GM11168 (cell line): ENCODE results near the gene MEF2D.

Experiments used
- in situ Hi-C: fragments of 300-500 bp; cut with MboI; formaldehyde crosslinking; loops from one replicate; pipeline ENCODE4 v1.12.0; 2022; ENCODE audit warnings: low sequenced_read_pairs; ENCODE audit not compliant: unreplicated experiment

MEF2D gene

DNA sequence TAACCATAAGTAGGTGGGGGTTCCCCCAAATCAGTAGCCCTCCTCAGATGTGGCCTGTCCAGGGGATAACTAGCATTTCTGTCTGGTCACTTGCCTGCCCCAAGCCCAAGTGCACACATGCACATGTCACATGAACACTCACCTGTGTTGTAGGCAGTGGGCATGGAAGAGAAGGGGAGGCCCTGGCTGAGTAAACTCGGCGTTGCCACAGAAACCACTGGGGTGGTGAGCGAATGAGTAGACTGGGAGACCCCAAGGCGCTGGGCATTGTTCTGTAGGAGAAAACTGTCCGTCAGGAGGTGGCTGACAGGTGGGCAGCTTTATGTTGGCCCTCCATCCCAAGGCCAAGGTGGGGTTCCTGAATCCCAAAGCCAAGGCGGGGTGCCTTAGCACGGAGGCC is 25.6 kb downstream of the MEF2D start:
- in situ Hi-C loops = no loop called here

DNA sequence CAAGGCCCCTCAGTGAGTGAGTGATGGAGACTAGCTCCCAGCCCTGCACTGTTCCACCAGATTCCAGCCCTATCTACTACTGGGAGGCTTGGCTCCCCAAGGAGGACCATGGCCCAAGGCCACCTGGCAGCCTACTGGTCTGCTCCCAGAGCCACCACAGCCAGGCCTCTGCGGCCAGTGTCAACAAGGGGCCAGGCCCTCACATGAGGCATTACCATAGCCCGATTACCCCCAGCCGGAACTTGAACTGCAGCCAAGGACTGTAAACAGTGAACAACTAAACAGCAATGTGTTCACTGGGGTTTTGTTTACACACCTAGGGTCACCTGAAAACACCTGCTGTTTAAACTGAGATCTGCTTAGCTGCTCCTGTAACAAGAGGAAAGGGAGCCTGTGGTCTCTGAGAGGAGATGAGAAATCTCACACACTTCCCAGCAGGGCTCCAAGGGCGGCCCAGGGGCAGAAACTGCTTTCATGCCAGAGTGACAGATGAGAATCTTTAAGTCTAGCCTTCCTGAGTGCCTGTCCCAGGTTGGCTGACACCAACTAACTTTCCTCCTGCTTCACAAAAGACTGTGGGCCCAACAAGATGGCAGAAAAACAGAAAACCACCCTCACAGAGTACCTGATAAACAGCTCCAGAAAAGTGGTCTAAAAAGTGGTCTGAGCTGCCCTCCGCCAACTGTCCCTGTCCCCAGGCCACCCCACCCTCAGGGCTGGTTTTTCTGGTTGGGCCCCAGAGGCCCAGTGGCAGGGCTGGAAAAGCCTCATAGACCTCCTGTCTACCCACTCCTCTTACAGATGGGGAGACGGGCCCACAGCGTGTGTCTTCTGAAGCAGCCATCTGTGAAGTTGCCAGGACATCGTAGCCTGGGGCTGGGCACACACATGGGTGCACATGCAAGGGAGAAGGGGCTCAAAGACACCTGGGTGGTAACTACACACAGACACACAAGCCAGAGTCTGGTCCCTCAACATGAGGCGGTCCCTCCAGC is 28.8 kb downstream of the MEF2D start:
- in situ Hi-C loops = no loop called here

DNA sequence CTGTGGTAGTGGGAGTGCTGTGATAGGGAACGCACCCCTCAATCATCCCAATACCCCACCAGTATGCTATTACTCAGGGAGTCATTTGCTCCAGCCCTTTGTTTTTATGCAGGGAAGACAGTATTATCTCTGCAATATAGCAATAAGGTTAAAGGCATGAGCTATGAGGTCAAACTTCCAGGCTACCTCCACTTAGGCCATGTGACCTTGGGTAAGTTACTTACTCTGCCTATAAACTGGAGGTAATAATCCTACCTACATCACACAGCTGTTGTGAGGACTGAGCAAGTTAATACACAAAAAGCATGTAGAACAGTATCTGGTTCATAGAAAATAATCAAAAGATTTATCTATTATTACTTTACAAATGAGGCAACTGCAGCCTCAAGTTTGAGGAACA is 30.1 kb downstream of the MEF2D start:
- in situ Hi-C loops = no loop called here

DNA sequence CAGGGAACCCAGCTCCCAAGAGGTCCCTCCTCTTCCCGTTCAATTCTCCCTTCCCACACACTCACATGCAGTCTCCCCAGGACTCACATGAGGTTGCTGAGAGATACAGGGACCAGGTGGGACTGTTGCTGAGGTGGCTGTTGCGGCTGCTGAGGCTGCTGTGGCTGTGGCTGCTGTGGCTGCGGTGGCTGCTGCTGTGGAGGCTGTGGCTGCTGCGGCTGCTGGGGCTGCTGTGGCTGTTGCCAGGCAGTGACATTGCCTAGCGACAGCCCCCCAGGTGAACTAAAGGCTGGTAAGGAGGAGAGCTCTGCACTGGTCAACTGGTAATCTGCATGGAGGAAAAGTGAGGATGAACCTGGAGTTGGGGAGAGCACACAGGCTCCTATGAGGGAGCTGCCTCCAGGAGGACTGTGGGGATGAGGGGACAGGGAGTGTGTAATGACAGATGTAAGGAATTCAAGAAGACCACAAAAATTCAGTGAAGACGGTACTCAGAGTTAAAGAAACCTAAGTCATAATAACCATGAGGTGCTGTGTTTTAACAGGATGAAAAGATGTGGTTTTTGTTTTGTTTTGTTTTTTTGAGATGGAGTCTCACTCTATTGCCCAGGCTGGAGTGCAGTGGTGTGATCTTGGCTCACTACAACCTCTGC is 31.8 kb downstream of the MEF2D start:
- in situ Hi-C loops = no loop called here

DNA sequence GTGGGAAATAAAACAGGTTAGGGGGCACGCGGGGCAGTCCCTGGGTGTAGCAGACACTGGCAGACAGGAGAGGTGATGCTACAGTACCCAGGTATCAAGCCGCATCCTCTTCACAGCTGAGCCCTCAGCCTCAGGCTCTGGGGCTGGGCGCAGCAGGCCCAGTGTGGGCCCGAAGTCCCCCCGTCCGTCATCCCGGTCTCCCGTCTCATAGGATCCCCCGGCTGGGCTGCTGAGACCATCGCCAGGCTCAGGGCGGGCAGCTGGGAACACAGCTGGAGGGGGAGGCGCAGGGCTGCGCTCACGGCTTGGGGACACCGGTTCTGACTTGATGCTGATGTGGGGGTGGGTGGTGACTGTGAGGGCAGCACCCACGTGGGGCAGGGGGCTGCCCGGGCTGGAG is 32.7 kb downstream of the MEF2D start:
- in situ Hi-C loops = no loop called here

DNA sequence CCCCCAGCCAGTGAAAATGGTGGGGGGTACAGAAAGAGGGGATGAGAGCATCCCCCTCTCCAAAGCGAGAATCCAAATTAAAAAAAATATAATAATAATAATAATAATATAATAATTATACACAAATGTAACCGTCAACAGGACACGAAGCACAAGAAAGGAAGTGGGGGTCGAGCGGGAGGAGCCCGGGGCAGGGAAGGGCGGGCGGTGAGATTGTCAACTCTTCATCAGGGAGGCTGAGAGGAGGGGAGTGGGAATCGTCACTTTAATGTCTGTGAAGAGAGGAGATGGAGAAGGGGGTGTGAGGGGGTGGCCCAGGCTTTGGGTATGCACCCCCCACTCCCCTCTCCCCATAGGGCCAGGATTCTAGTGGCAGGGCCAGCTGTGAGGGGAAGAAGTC is 33.2 kb downstream of the MEF2D start:
- in situ Hi-C loops = no loop called here

DNA sequence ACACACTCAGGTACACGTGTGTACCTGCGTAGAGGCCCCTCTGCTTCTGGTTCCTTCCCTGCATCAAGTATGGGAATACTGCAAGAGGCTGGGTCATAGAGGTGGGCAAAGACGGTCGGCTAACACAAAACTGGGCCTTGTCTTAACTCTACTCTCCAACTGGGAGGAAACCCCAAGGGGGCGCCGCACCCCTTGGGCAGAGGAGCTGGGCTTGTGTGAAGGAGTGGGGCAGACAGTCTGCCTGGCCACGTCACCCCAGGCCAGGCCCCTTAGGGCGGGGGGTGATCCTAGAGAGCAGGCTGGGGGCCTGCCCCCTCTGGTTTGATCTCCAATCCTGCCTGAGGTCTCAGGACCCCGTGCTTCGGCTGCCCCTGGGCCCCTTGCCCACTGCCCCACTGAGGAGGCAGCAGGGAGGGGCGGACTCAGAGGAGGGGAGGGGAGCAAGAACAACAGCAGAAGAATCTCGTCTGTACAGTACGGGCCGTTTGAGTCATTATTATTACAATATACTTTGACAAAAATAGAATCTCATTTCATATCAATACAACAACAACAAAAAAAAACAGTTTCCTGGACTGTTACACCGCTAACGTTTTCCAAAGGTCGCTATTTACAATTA is 34.7 kb downstream of the MEF2D start:
- in situ Hi-C loops = no loop called here

DNA sequence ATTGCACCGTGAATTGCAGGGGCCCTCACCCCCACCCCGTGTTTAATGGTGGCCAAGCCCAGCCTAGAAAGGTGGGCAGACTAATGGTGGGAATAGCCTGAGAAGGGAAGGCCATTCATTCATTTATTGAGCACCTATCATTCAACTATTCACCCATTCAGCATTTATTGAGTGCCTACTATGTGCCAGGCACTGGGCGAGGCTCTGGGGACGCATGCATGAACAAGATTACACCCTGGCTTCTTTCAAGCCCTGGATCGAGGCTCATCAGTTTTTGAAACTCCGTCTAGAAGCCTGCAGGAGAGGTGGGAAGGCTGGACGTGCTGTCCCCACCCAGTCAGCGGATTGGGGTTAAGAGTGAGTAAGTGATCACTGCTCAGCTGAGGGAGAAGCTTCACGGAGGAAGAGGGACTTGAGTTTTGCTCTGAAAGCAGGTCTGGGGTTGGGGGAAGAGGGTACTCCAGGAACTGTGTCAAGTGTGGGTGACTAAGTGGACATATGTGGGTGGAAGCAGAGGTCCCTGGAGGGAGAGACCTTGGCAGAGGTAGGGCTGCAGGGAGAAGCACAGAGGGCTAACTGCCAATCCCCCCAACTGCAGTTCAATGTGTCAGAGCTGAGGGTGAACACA is 35.6 kb downstream of the MEF2D start:
- in situ Hi-C loops = no loop called here

DNA sequence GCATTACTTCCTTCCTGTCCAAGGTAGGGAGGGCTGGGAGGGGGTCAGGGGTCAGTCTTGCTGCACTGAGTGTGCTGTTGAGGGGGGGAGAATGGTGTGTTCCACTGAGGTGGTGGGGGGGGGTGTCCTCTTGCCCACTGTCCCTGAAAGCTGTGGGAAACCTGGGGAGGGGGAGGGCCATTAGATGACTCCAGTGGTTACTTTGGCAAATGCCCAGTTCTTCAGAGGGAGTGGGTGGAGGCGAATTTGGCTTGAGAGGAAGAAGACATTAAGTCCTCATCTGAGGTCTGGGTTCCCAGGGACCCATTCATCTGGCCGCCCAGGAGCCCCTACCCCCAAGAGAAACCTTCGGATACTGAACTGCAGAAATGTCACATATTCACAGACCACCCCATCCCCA is 36.2 kb downstream of the MEF2D start:
- in situ Hi-C loops = no loop called here

DNA sequence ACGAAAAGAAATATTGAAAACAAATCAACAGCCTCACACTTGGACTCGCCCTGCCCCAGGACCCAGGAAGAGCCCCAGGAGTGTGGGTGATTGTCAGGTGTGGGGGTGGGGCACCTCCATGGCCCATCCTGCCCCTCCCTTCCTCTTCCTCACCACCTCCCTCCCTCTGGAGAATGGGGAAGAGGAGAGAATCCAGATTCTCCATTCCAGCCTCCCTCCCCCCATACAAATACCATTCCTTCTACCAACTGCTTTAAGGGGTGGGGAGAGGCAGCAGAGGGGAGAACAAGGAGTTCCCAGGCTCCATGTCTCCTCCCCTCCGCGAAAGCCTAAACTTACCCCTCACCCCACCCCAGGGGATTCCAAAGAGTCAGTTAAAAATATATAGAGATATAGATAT is 36.7 kb downstream of the MEF2D start:
- in situ Hi-C loops = no loop called here

DNA sequence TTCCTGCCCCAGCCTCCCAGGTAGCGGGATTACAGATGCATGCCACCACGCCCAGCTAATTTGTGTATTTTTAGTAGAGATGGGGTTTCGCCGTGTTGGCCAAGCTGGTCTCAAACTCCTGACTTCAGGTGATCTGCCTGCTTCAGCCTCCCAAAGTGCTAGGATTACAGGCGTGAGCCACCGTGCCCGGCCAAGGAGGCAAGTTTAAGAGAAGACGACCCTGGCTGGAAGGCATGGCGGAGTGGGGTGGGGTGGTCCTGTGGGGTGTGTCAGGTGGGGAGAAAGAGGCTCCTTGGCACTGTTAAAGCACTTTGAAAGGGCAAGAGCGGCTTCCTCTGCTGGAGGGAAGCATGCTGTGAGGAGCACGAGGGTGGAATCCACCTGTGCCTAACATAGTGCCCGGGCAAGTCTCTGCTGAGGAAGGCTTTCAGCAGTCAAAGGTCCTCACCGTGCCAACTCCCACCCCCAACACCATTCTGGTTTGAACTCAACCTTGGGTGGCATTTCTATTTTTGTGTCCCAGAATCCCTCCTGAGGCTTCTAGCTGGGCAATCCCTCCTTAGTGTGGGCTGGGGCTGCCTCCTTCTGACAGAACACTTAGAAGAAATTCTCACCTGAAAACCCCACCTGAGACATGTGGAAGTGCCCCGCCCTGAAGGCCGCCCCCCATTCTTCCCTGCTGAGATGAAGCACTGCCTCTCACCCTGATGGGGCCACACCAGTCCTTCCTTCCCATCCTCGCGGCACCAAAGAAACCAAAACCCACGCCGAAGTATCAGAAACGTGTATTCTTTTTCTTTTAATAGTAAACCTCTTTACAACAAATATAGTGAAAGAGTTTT is 37.4 kb downstream of the MEF2D start:
- in situ Hi-C loops = no loop called here

DNA sequence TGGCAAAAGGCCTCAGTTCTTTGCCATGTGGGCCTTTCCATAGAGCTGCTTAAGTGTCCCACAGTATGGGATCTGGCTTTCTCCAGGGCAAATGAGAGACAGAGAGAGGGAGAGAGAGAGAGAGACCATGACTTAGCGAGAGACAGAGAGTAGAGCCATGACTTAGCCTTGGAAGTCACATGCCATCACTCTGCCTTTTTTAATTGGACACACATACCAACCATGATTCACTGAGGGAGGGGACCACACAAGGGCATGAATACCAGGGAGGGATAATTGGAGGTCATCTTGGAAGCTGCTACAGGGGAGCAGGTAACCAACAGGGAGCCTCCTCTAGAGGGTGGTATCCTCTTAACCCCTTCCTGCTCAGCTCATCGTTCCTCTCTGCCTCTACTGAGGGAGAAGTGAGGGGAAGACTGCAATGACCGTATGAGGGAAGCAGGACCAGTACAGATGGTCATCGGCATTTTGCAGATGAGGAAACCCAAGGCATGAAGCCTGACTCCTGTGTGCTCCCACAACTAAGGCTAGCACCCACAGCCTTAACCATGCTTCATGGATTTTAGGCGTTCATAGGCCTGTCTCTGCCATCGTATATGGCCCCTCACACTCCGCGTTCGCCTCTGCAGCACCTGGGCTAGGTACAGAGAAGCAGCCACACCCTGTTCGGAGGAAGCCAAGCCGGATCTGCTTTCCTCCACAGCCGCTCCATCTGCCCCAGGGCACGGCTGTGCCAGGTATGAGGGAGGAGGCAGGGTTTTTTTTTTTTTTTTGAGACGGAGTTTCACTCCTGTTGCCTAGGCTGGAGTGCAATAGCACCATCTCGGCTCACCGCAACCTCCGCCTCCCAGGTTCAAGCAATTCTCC is 38.6 kb downstream of the MEF2D start:
- in situ Hi-C loops = no loop called here

DNA sequence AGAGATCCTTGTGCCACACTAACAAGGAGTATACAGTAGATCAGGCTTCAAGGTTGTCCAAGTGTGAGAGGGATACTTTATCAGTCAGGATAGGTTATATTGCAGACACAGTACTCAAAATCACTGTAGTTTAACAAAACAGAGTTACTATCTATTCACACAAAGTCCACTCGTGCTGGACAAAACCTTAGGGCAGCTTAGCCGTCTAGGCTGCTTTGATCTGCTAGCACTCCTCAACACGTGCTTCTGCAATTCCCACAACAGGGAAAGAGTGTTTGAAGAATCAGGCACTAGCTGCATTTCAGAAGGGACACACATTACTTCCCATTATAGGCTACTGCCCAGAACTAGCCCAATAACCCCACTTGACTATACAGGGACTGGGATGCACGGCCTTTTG is 39.5 kb downstream of the MEF2D start:
- in situ Hi-C loops = no loop called here

DNA sequence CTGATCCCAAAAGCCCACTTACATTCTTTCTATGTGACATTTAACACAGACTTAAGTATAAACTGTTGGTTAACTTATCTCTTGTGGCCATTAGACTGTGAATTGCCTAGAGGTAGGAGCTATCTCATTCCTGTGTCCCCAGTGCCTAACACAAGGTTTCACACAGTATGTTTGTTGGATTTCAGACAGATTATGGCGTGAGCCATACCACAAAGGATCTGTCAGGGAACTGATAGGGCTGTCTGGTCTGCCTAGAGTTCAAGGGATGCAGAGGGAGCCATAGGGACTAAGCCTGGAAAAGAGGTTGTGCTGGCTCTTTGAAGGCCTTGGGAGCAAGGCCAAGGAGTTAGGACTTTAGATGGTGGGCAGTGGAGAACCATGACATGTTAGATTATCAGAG is 40.0 kb downstream of the MEF2D start:
- in situ Hi-C loops = no loop called here

DNA sequence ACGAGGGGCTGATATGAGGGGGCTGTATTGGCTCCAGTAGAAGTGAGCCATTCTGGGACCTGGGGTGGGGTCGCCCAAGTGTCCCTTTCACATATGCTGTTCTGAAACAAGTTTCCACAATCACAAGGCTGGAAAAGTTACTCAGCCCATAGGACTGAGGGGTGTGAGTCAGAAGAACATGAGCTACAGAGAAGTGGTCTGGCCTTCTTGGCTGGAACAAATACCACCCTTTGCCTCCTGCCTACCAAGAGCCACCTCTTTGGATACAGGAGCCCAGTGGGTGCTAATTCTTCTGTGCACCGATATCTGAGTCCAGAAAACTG is 42.4 kb downstream of the MEF2D start:
- in situ Hi-C loops = no loop called here

DNA sequence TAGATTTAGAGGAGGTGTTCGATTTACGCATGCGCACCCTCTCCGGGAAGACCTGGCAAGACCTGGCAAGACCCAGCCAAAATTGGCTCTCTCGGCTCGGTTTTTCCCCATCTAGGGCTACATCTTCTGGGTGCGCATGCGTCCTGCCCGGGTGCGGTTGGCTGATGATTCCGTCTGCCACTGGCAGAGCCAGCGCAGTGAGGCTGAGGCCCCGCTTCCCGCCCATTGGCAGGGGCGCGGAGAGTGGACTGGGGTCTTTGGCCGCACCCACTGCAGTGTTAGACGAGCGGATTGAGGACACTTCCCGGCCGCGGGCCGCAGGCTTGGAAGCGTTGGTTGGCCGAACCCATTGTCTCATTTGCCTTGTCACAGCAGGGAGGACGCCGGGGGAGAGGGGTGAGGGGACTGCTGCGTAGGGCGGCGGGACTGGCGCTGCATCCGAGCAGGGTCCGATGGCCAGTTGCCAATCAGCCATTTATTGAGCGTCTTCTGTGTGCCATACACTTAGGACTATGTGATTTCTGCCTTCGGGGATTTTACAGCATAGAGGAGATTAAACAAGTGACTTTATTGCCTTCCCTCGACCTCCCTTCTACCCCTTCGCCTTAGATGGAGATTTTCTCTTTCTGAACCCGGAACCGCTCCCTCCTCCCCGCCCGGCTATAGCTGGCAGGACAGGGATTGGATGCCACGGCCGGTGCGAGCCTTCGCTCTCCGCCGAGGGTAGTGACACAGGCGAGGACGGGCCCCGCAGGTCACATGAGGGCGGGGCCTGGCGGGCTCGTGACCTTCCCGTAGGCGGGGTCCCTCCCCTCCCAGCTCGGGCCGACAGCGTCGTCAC is 43.7 kb downstream of the MEF2D start:
- in situ Hi-C loops = no loop called here

DNA sequence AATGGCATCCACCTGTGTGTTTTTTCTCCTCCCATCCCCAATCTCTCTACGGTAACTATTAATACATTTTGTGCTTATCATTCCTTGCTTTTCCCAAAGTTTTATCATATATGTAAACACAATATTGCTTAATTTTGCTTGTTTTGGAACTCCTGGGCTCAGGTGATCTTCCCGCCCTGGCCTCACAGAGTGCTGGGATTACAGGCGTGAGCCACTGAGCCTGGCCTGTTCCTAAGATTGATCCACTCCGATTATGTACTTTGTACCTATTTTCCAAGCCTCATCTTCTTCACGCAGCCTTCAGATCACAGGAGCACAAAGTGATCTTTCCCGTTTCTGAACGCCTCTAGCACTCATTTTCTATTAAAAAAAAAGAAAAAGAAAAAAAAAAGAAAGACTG is 45.2 kb downstream of the MEF2D start:
- in situ Hi-C loops = no loop called here

DNA sequence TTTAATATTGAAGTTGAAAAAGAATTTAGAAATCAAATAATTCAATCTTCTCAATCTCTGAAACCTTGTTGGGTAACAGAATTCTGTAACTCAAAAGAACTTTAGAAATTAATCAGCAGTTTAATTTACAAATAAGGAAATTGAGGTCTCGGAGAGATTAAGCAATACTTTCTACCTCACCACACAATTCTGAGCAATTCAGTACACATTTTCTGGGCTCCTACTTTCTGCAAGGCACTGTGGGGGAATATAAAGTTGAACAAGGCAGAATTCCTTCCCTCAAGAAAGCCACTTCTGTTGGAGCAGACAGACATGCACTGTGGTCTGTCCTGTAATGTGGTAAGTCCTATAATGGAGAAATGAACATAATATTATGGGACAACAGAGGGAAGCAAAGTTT is 47.7 kb downstream of the MEF2D start:
- in situ Hi-C loops = loop anchor here (5.0 kb wide), 1 partner anchor 71 kb away; no protein-coding TSS in a partner anchor
